Upper lobe of left lung (tissue), 6 donors: Measurements from ENCODE around the gene APOBEC2. TPM values are rescaled to one million over a fixed set of nuclear protein-coding genes. Genes with fewer than 3 reads are reported as not detected.

ENCODE experiments used
- ATAC-seq, 2 donors: fragments of 200-7000 bp; cut with Tn5 transposase; one replicate each; pipeline ENCODE4 v1.9.1; 2022; ENCODE audit warnings: mild to moderate bottlenecking in 2 of 2, moderate library complexity in 2 of 2; ENCODE audit not compliant: low FRiP score in 2 of 2
- DNase-seq, 2 donors: peaks; one replicate each; pipeline ENCODE4 v3.0.0-alpha.2; 2019 to 2020
- H3K27ac ChIP-seq, 4 donors: fragments of 200-600 bp; sonication (generic); one replicate each; pipeline ENCODE4 v1.5.1; 2016 to 2019
- H3K27me3 ChIP-seq, 4 donors: fragments of 200-600 bp; sonication (generic); one replicate each; pipeline ENCODE4 v1.5.1; 2017 to 2019
- H3K36me3 ChIP-seq, 4 donors: fragments of 200-600 bp; sonication (generic); one replicate each; pipeline ENCODE4 v1.5.1; 2016 to 2019
- H3K4me1 ChIP-seq, 4 donors: fragments of 200-600 bp; sonication (generic); one replicate each; pipeline ENCODE4 v1.5.1; 2018 to 2019
- H3K4me3 ChIP-seq, 4 donors: fragments of 200-600 bp; sonication (generic); one replicate each; pipeline ENCODE4 v1.5.1; 2017 to 2019; ENCODE audit warnings: mild to moderate bottlenecking in 2 of 4, moderate library complexity in 1 of 4
- H3K9me3 ChIP-seq, 4 donors: fragments of 200-600 bp; sonication (generic); one replicate each; pipeline ENCODE4 v1.5.1; 2018 to 2019
- EP300 ChIP-seq, 4 donors: sonication (generic); formaldehyde crosslinking; IDR thresholded peaks; one replicate each; pipeline ENCODE4 v1.5.1; 2017; ENCODE audit warnings: antibody characterized with exemption in 4 of 4, control low read depth in 2 of 4
- POLR2A ChIP-seq, 4 donors: fragments of 450-650 bp; IDR thresholded peaks; one replicate each; pipeline ENCODE4 v1.5.1; 2016 to 2017; ENCODE audit warnings: antibody characterized with exemption in 4 of 4, mild to moderate bottlenecking in 2 of 4
- POLR2AphosphoS5 ChIP-seq, 2 donors: sonication (generic); formaldehyde crosslinking; IDR thresholded peaks; one replicate each; pipeline ENCODE4 v1.5.1; 2017; ENCODE audit warnings: antibody characterized with exemption in 2 of 2
- WGBS, 2 donors: methylation state at CpG; one replicate each; pipeline ENCODE4 v1.1.5; 2017 to 2018; 5-methylcytosine and 5-hydroxymethylcytosine counted together
- total RNA-seq, 6 donors: library from RNA; depleted of rRNA in 4 of 6; stranded (reverse); fragments of >200 nt in 4 of 6; gene quantifications; one replicate each; pipeline versions ENCODE4 v1.1.0 to v1.2.1, GENCODE V29; 2016 to 2021
- TF ChIP-seq, protein P1 (sequence below), 6 experiments: fragments of 450-650 bp in 4 of 6; fragments of 200-600 bp in 2 of 6; sonication (generic) in 2 of 6; IDR thresholded peaks; one replicate each; pipeline ENCODE4 v1.5.1; 2016 to 2019; ENCODE audit warnings: antibody characterized with exemption in 6 of 6
- donor health status: DM: no; HTN: no; CAD: no; lungs with moderate emphysema.
- donor health status: DM: no; HTN: yes; CAD: no; lungs with severe emphysema.

The APOBEC2 gene
- total RNA-seq, 6 donors from 2014 or later = not detected

DNA sequence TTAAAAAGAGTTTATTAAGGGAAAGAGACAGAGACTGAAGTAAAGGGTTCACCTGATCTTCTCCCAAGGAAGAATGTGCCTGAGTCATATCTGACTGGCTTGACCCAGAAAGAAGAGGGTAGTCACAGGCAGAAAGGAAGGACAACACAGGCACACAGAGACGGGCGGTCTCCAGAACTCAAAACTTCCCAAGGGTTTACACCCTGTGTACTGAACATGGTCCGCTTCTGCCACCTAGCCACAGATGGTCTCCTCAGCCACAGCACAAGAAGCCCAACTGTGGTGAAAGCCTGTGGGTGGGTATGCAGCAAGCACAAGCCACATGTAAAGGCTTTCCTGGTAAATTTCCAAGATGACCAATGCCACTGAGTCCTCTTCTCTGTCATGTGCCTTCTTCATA lies 31.2 kb upstream of the APOBEC2 start:
- Histone ChIP-seq H3K27me3 (no peaks in the 10 kb centered on the region), H3K4me1 (no peaks in the 10 kb centered on the region), H3K27ac (no peak overlapping the region), H3K36me3 (no peaks in the 10 kb centered on the region), H3K9me3 (no peaks in the 10 kb centered on the region), H3K4me3 (no peak overlapping the region)
- ATAC-seq (no peak), DNase-seq (no peak)
- TF ChIP-seq POLR2AphosphoS5 (IDR thresholded peaks at IDR 0.05) (no peak), POLR2A (IDR thresholded peaks at IDR 0.05) (no peak), EP300 (IDR thresholded peaks at IDR 0.05) (no peak)
- TF ChIP-seq, protein P1, sequence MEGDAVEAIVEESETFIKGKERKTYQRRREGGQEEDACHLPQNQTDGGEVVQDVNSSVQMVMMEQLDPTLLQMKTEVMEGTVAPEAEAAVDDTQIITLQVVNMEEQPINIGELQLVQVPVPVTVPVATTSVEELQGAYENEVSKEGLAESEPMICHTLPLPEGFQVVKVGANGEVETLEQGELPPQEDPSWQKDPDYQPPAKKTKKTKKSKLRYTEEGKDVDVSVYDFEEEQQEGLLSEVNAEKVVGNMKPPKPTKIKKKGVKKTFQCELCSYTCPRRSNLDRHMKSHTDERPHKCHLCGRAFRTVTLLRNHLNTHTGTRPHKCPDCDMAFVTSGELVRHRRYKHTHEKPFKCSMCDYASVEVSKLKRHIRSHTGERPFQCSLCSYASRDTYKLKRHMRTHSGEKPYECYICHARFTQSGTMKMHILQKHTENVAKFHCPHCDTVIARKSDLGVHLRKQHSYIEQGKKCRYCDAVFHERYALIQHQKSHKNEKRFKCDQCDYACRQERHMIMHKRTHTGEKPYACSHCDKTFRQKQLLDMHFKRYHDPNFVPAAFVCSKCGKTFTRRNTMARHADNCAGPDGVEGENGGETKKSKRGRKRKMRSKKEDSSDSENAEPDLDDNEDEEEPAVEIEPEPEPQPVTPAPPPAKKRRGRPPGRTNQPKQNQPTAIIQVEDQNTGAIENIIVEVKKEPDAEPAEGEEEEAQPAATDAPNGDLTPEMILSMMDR (IDR thresholded peaks at IDR 0.05) = no peak
- 94 to 96% methylated on average over 3 of the region's 3 CpGs for WGBS, 2 donors

DNA sequence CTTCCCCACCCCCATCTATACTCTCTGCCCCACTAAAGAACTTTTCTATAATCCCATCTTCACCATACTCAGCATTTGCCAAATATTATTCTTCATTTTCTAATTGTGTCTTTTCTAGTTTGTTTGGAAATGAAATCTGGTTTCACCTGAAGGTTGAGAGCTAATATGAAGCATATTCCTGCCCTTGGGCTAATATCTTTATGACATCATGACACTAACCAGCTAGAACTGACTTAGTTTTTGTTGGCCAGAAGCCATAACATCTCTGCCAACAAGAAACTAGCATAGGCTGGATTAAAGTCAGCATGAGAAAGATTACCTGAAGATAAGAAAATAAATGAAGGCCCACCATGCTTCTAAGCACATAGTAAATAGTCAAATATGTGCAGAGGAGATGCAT lies 30.7 kb upstream of the APOBEC2 start:
- TF ChIP-seq, protein P1 (IDR thresholded peaks at IDR 0.05) = no peak
- no peak for TF ChIP-seq POLR2AphosphoS5 (IDR thresholded peaks at IDR 0.05)
- TF ChIP-seq EP300 (IDR thresholded peaks at IDR 0.05) = no peak
- no peak for TF ChIP-seq POLR2A (IDR thresholded peaks at IDR 0.05)
- Histone ChIP-seq H3K4me3 (no peak overlapping the region), H3K4me1 (peaks cover 0 to 2% (median under 1%) of the 10 kb centered on the region in 4 donors), H3K36me3 (no peaks in the 10 kb centered on the region), H3K27ac (no peak overlapping the region), H3K27me3 (no peaks in the 10 kb centered on the region), H3K9me3 (no peaks in the 10 kb centered on the region)
- no peak for DNase-seq
- ATAC-seq = no peak

DNA sequence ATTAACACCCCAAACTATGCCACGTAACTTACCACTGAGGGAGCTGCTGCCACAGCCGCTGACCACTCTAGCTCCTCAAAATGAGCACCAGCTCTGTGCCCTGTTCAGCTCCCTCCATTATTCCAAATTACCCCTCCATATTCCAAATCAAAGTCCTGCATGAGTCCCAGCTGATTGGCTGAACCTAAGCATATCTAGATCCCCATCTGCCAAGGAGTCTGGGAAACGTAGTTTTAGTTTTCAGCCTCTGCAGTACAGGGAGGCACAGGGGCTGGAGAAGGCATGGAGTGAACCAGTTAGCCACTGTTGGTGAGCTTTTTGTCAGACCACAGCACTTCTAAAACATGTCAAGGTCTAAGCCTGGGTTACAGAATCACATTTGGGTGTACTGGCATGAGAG lies 29.9 kb upstream of the APOBEC2 start:
- Histone ChIP-seq H3K4me3 (no peak overlapping the region), H3K4me1 (peaks cover 6 to 9% (median 7%) of the 10 kb centered on the region in 4 donors), H3K27ac (no peak overlapping the region), H3K27me3 (no peaks in the 10 kb centered on the region), H3K9me3 (no peaks in the 10 kb centered on the region), H3K36me3 (no peaks in the 10 kb centered on the region)
- DNase-seq = no peak
- no peak for ATAC-seq
- 94% methylated on average over 3 of the region's 3 CpGs for WGBS, 2 donors
- TF ChIP-seq POLR2A (IDR thresholded peaks at IDR 0.05) (no peak), EP300 (IDR thresholded peaks at IDR 0.05) (no peak), POLR2AphosphoS5 (IDR thresholded peaks at IDR 0.05) (no peak)
- TF ChIP-seq, protein P1 (IDR thresholded peaks at IDR 0.05) = no peak

DNA sequence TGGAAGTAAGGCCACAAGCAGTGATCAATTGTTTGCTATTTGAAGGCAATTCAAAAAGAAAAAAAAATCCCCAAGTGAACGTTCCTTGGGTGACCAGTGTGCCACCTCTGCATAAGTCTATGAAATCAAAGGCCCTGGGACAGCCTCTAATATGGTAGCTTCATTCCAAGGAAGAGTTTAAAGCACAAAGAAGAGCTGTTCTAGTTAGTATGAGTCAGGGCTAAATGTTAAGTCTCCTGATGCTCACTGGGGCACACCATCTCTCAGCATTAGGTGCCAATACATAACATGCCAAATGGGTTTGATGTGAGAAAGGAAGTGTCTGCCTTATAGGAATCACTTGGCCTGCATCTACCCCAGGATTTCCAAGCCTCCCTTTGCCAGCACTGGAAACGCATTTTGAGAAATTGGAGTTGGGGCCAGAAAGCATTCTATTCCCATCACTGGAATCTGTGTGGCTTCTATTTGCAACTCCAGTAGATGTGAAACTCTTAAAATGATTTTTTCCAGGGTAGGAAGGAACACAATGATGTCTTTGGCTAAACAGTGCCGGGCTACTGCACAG lies 27.0 kb upstream of the APOBEC2 start:
- DNase-seq (no peak), ATAC-seq (no peak)
- WGBS, 2 donors = 87 to 90% methylated on average over 3 of the region's 3 CpGs
- Histone ChIP-seq H3K27ac (no peak overlapping the region), H3K36me3 (no peaks in the 10 kb centered on the region), H3K4me3 (no peak overlapping the region), H3K4me1 (peaks cover 11 to 16% (median 13%) of the 10 kb centered on the region in 4 donors), H3K9me3 (no peaks in the 10 kb centered on the region), H3K27me3 (no peaks in the 10 kb centered on the region)
- TF ChIP-seq, protein P1 (IDR thresholded peaks at IDR 0.05) = no peak
- TF ChIP-seq POLR2AphosphoS5 (IDR thresholded peaks at IDR 0.05) = no peak
- no peak for TF ChIP-seq POLR2A (IDR thresholded peaks at IDR 0.05)
- no peak for TF ChIP-seq EP300 (IDR thresholded peaks at IDR 0.05)

DNA sequence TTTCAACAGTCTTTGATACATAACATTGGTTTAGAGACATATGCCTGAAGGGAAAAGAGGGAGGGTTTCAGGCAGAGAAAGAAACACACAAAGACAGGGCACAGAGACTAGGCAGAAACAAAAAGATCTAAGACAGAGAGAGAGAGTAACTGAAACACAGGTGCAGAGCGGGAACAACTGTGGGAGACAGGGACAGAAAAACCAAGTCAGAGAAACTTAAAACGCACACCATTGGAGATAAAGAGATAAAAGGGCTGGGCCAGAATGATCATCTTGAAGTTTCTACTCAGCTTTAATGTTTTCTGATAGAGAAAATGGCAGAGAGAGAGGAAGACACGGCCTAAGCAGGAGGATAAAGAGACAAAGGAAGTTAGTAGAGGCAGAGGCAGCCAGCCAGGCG lies 25.8 kb upstream of the APOBEC2 start:
- no peaks in the 10 kb centered on the region for H3K27me3 ChIP-seq
- DNase-seq = no peak
- H3K9me3 ChIP-seq = no peaks in the 10 kb centered on the region
- no peak for TF ChIP-seq POLR2AphosphoS5 (IDR thresholded peaks at IDR 0.05)
- TF ChIP-seq, protein P1 (IDR thresholded peaks at IDR 0.05) = no peak
- no peak for TF ChIP-seq POLR2A (IDR thresholded peaks at IDR 0.05)
- no peak for TF ChIP-seq EP300 (IDR thresholded peaks at IDR 0.05)
- H3K27ac ChIP-seq = peak overlapping the region in 2 of 4 donors; percentile 0 to 82
- peaks cover 11 to 16% (median 13%) of the 10 kb centered on the region in 4 donors for H3K4me1 ChIP-seq
- WGBS, 2 donors = 49 to 53% methylated on average over 4 of the region's 4 CpGs
- peak overlapping the region in 3 of 4 donors; percentile 51 to 55 (median 52) for H3K4me3 ChIP-seq
- no peak for ATAC-seq
- H3K36me3 ChIP-seq = no peaks in the 10 kb centered on the region
